ES-I3 (cell line): ENCODE measurements around the gene CYP2A6.
"Not testable (repeated sequence)": the region's sequence is repeated elsewhere in the genome, so short reads cannot be mapped to it uniquely, and the experiment has no call there.

Experiments
- H3K36me3 ChIP-seq: 2 replicates; pipeline ENCODE4 v1.6.1; 2013; ENCODE audit warnings: mild to moderate bottlenecking, low read length, control low read depth, moderate library complexity; ENCODE audit not compliant: insufficient read depth
- H3K4me1 ChIP-seq: 2 replicates; pipeline ENCODE4 v1.6.1; 2013; ENCODE audit warnings: mild to moderate bottlenecking, control low read depth, low read length; ENCODE audit not compliant: insufficient read depth
- H3K9ac ChIP-seq: 2 replicates; pipeline ENCODE4 v1.6.1; 2013; ENCODE audit warnings: low read depth, mild to moderate bottlenecking, low read length, moderate library complexity
- H3K9me3 ChIP-seq: 2 replicates; pipeline ENCODE4 v1.6.1; 2013; ENCODE audit warnings: mild to moderate bottlenecking, low read length, moderate library complexity; ENCODE audit not compliant: control insufficient read depth, insufficient read depth

CYP2A6 gene

DNA sequence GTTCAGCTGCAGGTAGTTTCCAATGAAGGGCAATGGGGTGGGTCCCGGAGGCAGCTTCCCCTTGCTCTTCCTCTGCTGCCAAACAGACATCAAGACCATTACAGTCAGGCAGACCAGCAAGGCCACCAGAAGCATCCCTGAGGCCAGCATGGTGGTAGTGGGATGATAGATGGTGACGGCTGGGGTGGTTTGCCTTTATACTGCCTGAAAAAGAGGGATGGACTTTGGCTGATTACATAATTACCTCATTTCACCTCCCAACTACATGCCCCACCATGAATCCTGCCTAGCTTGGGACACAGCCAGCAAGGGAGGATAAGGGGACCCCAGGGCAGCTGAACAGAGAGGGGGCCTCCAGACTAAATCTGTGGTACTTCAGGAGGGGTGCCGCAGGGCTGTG is at the start of gene CYP2A6:
Gene CYP2A6 (minus strand): TSS at position 171 of the 400 bp plus-strand sequence. CDS start 21 bp downstream, at position 150.
- H3K9ac ChIP-seq, H3K9me3 ChIP-seq, H3K4me1 ChIP-seq, H3K36me3 ChIP-seq: not testable (repeated sequence)

GRCh38 chr19:40899964-40900363 is 49.7 kb upstream of the CYP2A6 start:
- H3K4me1 ChIP-seq, H3K9ac ChIP-seq, H3K36me3 ChIP-seq, H3K9me3 ChIP-seq: not testable (repeated sequence)

DNA sequence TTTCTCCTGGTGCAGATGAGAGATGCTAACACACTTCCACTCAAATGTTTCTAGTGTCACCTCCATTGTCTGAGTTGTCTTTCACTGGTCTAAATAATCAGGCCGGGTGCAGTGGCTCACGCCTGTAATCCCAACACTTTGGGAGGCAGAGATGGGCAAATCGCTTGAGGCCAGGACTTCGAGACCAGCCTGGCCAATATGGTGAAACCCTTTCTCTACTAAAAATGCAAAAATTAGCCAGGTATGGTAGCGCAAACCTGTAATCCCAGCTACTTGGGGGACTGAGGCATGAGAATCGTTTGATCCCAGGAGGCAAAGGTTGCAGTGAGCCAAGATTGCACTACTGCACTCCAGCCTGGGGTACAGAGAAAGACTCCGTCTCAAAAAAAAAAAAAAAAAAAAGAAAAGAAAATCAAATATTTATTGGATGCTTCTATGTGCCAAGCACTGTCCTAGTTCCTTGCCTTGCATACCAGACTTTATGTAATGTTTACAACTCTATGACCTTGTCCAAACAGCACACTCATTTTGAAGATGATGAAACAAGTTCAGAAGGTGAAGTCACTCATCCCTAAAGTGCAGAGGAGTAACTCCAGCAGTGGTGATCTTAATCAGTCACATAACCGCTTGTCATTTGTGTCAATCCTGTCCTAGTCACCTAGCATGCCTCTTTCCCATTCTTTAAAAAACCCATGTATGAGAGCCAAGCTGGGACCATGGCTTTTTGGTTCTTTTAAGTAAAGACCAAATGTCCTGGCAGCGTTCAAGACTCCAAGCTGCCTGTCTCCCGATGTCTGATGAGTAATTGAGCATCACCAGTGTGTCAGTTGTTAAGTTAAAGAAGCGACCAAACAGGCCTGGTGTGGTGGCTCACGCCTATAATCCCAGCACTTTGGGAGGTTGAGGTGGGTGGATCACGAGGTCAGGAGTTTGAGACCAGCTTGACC is 46.9 kb upstream of the CYP2A6 start:
- not testable (repeated sequence) for H3K36me3 ChIP-seq, H3K9me3 ChIP-seq, H3K9ac ChIP-seq, H3K4me1 ChIP-seq

DNA sequence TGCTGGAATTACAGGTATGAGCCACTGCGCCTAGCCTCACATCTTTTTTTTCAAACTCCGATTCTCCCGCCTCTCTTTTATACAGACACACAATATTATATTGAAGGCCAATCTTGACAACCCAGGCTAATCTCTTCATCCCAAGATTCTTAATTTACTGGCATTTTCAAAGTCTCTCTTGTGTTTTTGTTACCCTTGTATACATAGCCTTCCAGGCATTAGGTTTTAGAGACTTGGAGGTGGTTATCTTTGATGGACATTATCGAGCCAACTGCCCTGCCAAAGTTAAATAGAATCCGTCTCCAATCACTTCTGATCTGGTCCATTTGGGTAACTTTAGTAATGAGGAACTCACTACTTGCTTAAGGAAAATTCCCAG is 46.2 kb upstream of the CYP2A6 start:
- Histone ChIP-seq H3K4me1 (no peaks in the 10 kb centered on the region), H3K9me3 (no peaks in the 10 kb centered on the region), H3K36me3 (no peaks in the 10 kb centered on the region), H3K9ac (no peak overlapping the region)

- H3K36me3 ChIP-seq: no peaks in the 10 kb centered on the region
- no peak overlapping the region for H3K9ac ChIP-seq
- H3K9me3 ChIP-seq: no peaks in the 10 kb centered on the region
- no peaks in the 10 kb centered on the region for H3K4me1 ChIP-seq
Observed at GRCh38 chr19:40893112-40893511, 42.9 kb upstream of the CYP2A6 start.

GRCh38 chr19:40889366-40889765 is 39.1 kb upstream of the CYP2A6 start:
- H3K9ac ChIP-seq: no peak overlapping the region

GRCh38 chr19:40888191-40888590 is 37.9 kb upstream of the CYP2A6 start:
- Histone ChIP-seq H3K9ac (no peak overlapping the region), H3K9me3 (no peaks in the 10 kb centered on the region), H3K36me3 (no peaks in the 10 kb centered on the region), H3K4me1 (no peaks in the 10 kb centered on the region)

More at GRCh38 chr19:40889366-40889765, 39.1 kb upstream of the CYP2A6 start:
- Histone ChIP-seq H3K9me3 (no peaks in the 10 kb centered on the region), H3K4me1 (no peaks in the 10 kb centered on the region), H3K36me3 (no peaks in the 10 kb centered on the region)

DNA sequence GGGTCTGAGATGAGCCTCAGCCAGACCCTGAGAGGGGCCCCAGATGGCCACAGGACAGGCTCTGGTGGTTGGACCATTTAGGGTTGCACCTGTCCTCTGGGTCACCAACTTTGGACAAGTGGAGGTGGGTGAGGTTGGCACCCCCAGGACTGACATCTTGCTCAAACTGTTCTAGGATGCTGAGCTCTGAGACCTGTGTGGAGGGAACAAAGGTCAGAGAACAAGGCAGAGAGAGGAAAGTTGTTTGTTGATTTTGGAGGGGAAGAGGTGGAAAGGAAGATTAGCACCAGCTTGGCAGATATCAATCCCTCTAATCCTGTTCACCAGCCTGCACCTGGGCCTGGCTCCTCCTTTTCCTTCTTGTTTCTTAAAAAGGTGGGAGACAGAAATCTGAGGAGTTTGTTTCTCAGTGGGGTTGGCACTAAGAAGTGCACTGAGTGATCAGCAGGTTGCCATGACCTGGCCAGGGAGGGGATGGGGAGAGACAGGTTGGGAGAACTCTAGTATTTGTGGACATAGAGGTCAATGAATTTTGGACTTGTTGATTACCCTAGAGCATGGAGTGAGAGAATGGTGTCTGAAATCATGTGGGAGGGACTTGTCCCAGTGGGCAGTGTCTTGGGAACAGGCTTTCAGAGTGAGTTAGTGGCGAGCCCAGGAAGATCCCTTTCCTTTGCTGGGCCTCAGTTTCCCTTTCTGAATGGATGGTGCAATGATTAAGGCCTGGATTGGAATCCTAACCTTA is 34.1 kb upstream of the CYP2A6 start:
- not testable (repeated sequence) for H3K36me3 ChIP-seq, H3K9ac ChIP-seq, H3K4me1 ChIP-seq, H3K9me3 ChIP-seq

DNA sequence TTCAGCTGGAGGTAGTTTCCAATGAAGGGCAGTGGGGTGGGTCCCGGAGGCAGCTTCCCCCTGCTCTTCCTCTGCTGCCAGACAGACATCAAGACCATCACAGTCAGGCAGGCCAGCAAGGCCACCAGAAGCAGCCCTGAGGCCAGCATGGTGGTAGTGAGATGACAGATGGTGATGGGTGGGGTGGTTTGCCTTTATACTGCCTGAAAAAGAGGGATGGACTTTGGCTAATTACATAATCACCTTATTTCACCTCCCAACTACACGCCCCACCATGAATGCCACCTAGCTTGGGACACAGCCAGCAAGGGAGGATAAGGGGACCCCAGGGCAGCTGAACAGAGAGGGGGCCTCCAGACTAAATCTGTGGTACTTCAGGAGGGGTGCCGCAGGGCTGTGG is 31.8 kb upstream of the CYP2A6 start, which contains the start of gene CYP2A7:
Gene CYP2A7 (minus strand): TSS at position 170 of the 400 bp plus-strand sequence. CDS start 21 bp downstream, at position 149.
- H3K36me3 ChIP-seq, H3K9me3 ChIP-seq, H3K4me1 ChIP-seq, H3K9ac ChIP-seq: not testable (repeated sequence)

DNA sequence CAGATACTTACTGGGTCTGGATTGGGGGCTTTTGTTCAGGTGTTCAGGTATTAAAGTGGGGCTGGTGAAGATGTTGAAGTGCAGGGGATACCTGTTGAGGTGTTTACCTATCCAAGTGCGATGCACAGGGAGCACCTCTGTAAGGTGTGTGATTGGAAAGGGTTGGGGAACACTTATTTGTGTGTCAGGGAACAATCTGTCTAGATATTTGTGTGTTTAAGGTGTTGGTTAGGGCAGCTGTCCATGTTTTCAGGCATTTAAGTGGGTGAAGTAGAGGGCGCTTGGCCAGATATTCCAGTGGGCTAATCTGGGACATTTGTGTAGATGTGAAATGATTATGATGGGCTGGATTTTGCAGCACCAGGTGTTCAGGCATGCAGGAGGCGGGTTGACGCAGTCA is 29.1 kb upstream of the CYP2A6 start:
- H3K4me1 ChIP-seq, H3K9ac ChIP-seq, H3K9me3 ChIP-seq, H3K36me3 ChIP-seq: not testable (repeated sequence)

- peak overlapping the region; percentile 36; the same call in 1 of the 2 replicates for H3K9ac ChIP-seq
- not testable (repeated sequence) for H3K36me3 ChIP-seq, H3K4me1 ChIP-seq, H3K9me3 ChIP-seq
Observed at GRCh38 chr19:40875526-40875951, 25.3 kb upstream of the CYP2A6 start.

DNA sequence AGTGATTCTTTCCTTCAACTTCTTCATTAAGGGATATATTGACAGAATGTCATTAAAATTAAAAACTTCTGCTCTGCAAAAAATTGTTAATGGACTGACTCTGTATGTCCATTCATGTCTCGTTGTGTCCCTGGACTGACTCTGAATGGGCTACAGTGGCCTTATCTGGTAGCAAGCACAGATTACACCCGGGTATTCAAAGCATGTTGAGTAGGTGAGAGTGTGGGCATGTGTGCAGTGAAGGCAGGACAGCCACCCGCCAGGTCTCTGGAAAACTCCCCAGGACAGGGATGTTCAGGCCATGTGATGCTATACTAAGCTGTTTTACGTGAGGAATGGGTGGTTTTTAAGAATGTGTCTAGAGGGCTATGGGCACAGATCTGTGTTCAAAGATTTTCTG is 24.6 kb upstream of the CYP2A6 start:
- H3K9me3 ChIP-seq, H3K36me3 ChIP-seq, H3K4me1 ChIP-seq: not testable (repeated sequence)
- H3K9ac ChIP-seq: peak overlapping the region; percentile 36; the same call in 1 of the 2 replicates

- not testable (repeated sequence) for H3K4me1 ChIP-seq, H3K36me3 ChIP-seq, H3K9ac ChIP-seq, H3K9me3 ChIP-seq
Observed at GRCh38 chr19:40873873-40874272, 23.6 kb upstream of the CYP2A6 start.

DNA sequence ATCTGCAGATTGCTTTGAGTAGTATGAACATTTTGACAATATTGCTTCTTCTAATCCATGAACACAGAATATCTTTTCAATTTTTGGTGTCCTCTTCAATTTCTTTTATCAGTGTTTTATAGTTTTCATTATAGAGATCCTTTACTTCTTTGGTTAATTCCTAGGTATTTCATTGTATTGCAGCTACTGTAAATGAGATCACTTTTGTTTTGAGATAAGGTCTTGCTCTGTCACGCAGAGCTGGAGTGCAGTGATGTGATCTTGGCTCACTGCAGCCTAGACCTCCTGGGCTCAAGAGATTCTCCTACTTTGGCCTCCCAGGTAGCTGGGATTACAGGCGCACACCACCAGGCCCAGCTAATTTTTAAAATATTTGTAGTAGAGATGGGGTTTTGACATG is 22.0 kb upstream of the CYP2A6 start:
- Histone ChIP-seq H3K9ac (no peak overlapping the region), H3K9me3 (no peaks in the 10 kb centered on the region), H3K4me1 (no peaks in the 10 kb centered on the region), H3K36me3 (no peaks in the 10 kb centered on the region)

- Histone ChIP-seq H3K4me1 (no peaks in the 10 kb centered on the region), H3K36me3 (no peaks in the 10 kb centered on the region), H3K9me3 (no peaks in the 10 kb centered on the region), H3K9ac (no peak overlapping the region)
Observed at GRCh38 chr19:40867701-40868100, 17.5 kb upstream of the CYP2A6 start.
